GM10266 (cell line): ENCODE data around the gene PRR13.
"Not testable (repeated sequence)": the region's sequence is repeated elsewhere in the genome, so short reads cannot be mapped to it uniquely, and the experiment has no call there.

Experiments
- DNase-seq: peaks from one replicate; pipeline ENCODE4 v3.0.0; 2012; ENCODE audit errors: extremely low spot score
- CTCF ChIP-seq: IDR thresholded peaks from 2 replicates; pipeline ENCODE4 v1.5.1; 2012; ENCODE audit warnings: mild to moderate bottlenecking, low read depth; ENCODE audit not compliant: control insufficient read depth, insufficient read depth; ENCODE audit errors: missing control alignments

Gene PRR13

GRCh38 chr12:53480491-53481442, 39.2 kb downstream of the PRR13 start:
- no peak for DNase-seq
- no peak for TF ChIP-seq CTCF

GRCh38 chr12:53481458-53481857, 39.9 kb downstream of the PRR13 start:
- DNase-seq: not testable (repeated sequence)

GRCh38 chr12:53481939-53482586, 40.5 kb downstream of the PRR13 start:
- no peak for DNase-seq
- TF ChIP-seq CTCF: peak; percentile 20

GRCh38 chr12:53482626-53483168, 41.2 kb downstream of the PRR13 start:
- no peak for TF ChIP-seq CTCF
- no peak for DNase-seq

- TF ChIP-seq CTCF: no peak
- no peak for DNase-seq
Measured at GRCh38 chr12:53483225-53483978, 41.9 kb downstream of the PRR13 start.

GRCh38 chr12:53483979-53484377, 42.4 kb downstream of the PRR13 start:
- no peak for DNase-seq
- TF ChIP-seq CTCF: no peak
